ENCODE data around the gene RETN. TPM values are rescaled to one million over a fixed set of nuclear protein-coding genes. Genes with fewer than 3 reads are reported as not detected.

Gene RETN
- total and polyA plus RNA-seq, 2 of the 8 experiments (the other 6 are each of a cell fraction or from before 2014, with no cell fraction given) = not detected

DNA sequence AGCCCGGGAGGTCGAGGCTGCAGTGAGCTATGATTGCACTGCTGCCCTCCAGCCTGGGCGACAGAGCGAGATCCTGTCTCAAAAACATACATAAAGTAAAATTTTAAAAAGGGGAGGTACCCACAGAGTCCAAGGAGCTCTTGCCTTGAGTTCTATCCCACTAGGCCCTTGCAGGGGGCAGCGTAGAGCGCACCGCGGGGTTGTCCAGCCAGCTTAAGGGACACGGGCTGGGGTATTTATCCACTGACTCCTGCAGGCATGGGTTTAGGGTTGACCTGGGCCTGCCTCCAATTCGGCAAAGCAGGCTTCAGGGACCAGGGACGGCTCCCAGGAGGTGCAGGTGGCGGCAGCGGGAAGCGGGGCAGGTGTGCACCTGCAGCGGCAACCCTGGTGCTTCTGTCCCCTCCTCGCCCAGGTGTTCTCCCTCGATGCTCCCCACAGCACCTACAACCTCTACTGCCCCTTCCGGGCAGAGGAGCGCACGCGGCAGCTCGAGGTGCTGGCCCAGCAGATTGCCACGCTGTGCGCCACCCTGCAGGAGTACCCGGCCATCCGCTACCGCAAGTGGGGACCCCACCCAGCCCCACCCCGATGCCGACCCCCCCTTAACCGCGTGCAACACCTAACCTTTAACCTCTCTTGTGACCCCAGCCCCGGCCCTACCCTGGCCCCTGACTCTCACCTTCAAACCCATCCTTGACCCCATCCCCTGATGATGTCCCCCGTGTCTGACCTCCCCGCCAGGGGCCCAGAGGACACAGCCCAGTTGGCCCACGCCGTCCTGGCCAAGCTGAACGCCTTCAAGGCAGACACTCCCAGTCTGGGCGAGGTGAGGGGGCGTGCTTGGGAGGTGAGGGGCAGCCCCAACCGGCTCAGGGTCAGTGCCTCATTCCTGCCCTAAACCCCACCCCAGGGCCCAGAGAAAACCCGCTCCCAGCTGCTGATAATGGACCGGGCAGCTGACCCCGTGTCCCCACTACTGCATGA lies 27.3 kb upstream of the RETN start (continued):
- TF ChIP-seq, protein P1, sequence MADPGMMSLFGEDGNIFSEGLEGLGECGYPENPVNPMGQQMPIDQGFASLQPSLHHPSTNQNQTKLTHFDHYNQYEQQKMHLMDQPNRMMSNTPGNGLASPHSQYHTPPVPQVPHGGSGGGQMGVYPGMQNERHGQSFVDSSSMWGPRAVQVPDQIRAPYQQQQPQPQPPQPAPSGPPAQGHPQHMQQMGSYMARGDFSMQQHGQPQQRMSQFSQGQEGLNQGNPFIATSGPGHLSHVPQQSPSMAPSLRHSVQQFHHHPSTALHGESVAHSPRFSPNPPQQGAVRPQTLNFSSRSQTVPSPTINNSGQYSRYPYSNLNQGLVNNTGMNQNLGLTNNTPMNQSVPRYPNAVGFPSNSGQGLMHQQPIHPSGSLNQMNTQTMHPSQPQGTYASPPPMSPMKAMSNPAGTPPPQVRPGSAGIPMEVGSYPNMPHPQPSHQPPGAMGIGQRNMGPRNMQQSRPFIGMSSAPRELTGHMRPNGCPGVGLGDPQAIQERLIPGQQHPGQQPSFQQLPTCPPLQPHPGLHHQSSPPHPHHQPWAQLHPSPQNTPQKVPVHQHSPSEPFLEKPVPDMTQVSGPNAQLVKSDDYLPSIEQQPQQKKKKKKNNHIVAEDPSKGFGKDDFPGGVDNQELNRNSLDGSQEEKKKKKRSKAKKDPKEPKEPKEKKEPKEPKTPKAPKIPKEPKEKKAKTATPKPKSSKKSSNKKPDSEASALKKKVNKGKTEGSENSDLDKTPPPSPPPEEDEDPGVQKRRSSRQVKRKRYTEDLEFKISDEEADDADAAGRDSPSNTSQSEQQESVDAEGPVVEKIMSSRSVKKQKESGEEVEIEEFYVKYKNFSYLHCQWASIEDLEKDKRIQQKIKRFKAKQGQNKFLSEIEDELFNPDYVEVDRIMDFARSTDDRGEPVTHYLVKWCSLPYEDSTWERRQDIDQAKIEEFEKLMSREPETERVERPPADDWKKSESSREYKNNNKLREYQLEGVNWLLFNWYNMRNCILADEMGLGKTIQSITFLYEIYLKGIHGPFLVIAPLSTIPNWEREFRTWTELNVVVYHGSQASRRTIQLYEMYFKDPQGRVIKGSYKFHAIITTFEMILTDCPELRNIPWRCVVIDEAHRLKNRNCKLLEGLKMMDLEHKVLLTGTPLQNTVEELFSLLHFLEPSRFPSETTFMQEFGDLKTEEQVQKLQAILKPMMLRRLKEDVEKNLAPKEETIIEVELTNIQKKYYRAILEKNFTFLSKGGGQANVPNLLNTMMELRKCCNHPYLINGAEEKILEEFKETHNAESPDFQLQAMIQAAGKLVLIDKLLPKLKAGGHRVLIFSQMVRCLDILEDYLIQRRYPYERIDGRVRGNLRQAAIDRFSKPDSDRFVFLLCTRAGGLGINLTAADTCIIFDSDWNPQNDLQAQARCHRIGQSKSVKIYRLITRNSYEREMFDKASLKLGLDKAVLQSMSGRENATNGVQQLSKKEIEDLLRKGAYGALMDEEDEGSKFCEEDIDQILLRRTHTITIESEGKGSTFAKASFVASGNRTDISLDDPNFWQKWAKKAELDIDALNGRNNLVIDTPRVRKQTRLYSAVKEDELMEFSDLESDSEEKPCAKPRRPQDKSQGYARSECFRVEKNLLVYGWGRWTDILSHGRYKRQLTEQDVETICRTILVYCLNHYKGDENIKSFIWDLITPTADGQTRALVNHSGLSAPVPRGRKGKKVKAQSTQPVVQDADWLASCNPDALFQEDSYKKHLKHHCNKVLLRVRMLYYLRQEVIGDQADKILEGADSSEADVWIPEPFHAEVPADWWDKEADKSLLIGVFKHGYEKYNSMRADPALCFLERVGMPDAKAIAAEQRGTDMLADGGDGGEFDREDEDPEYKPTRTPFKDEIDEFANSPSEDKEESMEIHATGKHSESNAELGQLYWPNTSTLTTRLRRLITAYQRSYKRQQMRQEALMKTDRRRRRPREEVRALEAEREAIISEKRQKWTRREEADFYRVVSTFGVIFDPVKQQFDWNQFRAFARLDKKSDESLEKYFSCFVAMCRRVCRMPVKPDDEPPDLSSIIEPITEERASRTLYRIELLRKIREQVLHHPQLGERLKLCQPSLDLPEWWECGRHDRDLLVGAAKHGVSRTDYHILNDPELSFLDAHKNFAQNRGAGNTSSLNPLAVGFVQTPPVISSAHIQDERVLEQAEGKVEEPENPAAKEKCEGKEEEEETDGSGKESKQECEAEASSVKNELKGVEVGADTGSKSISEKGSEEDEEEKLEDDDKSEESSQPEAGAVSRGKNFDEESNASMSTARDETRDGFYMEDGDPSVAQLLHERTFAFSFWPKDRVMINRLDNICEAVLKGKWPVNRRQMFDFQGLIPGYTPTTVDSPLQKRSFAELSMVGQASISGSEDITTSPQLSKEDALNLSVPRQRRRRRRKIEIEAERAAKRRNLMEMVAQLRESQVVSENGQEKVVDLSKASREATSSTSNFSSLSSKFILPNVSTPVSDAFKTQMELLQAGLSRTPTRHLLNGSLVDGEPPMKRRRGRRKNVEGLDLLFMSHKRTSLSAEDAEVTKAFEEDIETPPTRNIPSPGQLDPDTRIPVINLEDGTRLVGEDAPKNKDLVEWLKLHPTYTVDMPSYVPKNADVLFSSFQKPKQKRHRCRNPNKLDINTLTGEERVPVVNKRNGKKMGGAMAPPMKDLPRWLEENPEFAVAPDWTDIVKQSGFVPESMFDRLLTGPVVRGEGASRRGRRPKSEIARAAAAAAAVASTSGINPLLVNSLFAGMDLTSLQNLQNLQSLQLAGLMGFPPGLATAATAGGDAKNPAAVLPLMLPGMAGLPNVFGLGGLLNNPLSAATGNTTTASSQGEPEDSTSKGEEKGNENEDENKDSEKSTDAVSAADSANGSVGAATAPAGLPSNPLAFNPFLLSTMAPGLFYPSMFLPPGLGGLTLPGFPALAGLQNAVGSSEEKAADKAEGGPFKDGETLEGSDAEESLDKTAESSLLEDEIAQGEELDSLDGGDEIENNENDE (IDR thresholded peaks at IDR 0.05; ENCODE audit: insufficient replicate concordance, low read length) = no peak
- TF ChIP-seq, protein P2, sequence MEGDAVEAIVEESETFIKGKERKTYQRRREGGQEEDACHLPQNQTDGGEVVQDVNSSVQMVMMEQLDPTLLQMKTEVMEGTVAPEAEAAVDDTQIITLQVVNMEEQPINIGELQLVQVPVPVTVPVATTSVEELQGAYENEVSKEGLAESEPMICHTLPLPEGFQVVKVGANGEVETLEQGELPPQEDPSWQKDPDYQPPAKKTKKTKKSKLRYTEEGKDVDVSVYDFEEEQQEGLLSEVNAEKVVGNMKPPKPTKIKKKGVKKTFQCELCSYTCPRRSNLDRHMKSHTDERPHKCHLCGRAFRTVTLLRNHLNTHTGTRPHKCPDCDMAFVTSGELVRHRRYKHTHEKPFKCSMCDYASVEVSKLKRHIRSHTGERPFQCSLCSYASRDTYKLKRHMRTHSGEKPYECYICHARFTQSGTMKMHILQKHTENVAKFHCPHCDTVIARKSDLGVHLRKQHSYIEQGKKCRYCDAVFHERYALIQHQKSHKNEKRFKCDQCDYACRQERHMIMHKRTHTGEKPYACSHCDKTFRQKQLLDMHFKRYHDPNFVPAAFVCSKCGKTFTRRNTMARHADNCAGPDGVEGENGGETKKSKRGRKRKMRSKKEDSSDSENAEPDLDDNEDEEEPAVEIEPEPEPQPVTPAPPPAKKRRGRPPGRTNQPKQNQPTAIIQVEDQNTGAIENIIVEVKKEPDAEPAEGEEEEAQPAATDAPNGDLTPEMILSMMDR (IDR thresholded peaks at IDR 0.05; ENCODE audit: control extremely low read depth in 1 of 3, insufficient read depth in 1 of 3, low read depth in 1 of 3, low read length in 3 of 3) = peak; percentile 45 to 57 (median 51)
- peak; percentile 19 to 38; a peak in 3 of 4 replicates for TF ChIP-seq RAD21 (IDR thresholded peaks at IDR 0.05 in 1 of 2, conservative IDR thresholded peaks at IDR 0.05 in 1 of 2; ENCODE audit: low read depth in 2 of 2, low read length in 2 of 2)

All from H1 (cell line).